Fibroblast of lung (primary cell): ENCODE measurements around the gene BMPR1B.

ENCODE experiments used
- CTCF ChIP-seq, 2 donors: IDR thresholded peaks in 1 of 2; conservative IDR thresholded peaks in 1 of 2; 1 replicate in 1 of 2; 2 replicates in 1 of 2; pipeline ENCODE4 v1.5.1; 2011 to 2012; ENCODE audit warnings: low read length in 2 of 2, control low read depth in 1 of 2, inconsistent platforms in 1 of 2, low read depth in 1 of 2, mild to moderate bottlenecking in 1 of 2
- EZH2 ChIP-seq: IDR thresholded peaks from 2 replicates; pipeline ENCODE4 v1.5.1; 2012; ENCODE audit warnings: low read length, control low read depth, mild to moderate bottlenecking; ENCODE audit errors: missing control alignments

- TF ChIP-seq CTCF (conservative IDR thresholded peaks at IDR 0.05 in 1 of 2, IDR thresholded peaks at IDR 0.05 in 1 of 2; ENCODE audit: low read depth in 1 of 2, low read length in 2 of 2) (no peak), EZH2 (no peak)
These were observed 326.8 kb downstream of the BMPR1B start for GRCh38 chr4:95084584-95084983.
